HEK293 (cell line): ENCODE measurements around the gene KCNJ6.

Experiments
- BCL11A ChIP-seq: fragments of 450-650 bp; formaldehyde crosslinking; IDR thresholded peaks from 2 replicates; pipeline ENCODE4 v1.5.1; 2016; ENCODE audit warnings: low read depth, missing biosample characterization, missing genetic modification characterization
- GFI1B ChIP-seq: fragments of 450-650 bp; formaldehyde crosslinking; IDR thresholded peaks from 2 replicates; pipeline ENCODE4 v1.5.1; 2016; ENCODE audit warnings: missing biosample characterization, missing genetic modification characterization
- KLF8 ChIP-seq: fragments of 450-650 bp; formaldehyde crosslinking; IDR thresholded peaks from 2 replicates; pipeline ENCODE4 v1.5.1; 2016; ENCODE audit warnings: missing biosample characterization, missing genetic modification characterization
- RBAK ChIP-seq: fragments of 450-650 bp; formaldehyde crosslinking; IDR thresholded peaks from 2 replicates; pipeline ENCODE4 v1.5.1; 2016; ENCODE audit warnings: missing biosample characterization, missing genetic modification characterization
- SP2 ChIP-seq: fragments of 450-650 bp; formaldehyde crosslinking; IDR thresholded peaks from 2 replicates; pipeline ENCODE4 v1.5.1; 2016; ENCODE audit warnings: missing biosample characterization, missing genetic modification characterization
- ZNF514 ChIP-seq: fragments of 450-650 bp; formaldehyde crosslinking; IDR thresholded peaks from 2 replicates; pipeline ENCODE4 v1.5.1; 2016; ENCODE audit warnings: missing biosample characterization, missing genetic modification characterization
- ZNF610 ChIP-seq: fragments of 450-650 bp; formaldehyde crosslinking; IDR thresholded peaks from 2 replicates; pipeline ENCODE4 v1.5.1; 2016; ENCODE audit warnings: missing biosample characterization, missing genetic modification characterization, borderline replicate concordance
- ZNF654 ChIP-seq: fragments of 450-650 bp; formaldehyde crosslinking; IDR thresholded peaks from 2 replicates; pipeline ENCODE4 v1.5.1; 2016; ENCODE audit warnings: low read depth, missing biosample characterization, missing genetic modification characterization
- ZNF776 ChIP-seq: fragments of 450-650 bp; formaldehyde crosslinking; IDR thresholded peaks from 2 replicates; pipeline ENCODE4 v1.5.0; 2017; ENCODE audit warnings: missing biosample characterization, missing genetic modification characterization, borderline replicate concordance
- TF ChIP-seq, protein P1 (sequence below): fragments of 450-650 bp; formaldehyde crosslinking; IDR thresholded peaks from 2 replicates; pipeline ENCODE4 v1.5.1; 2016; ENCODE audit warnings: missing biosample characterization, missing genetic modification characterization
- TF ChIP-seq, protein P2 (sequence below): fragments of 450-650 bp; formaldehyde crosslinking; IDR thresholded peaks from 2 replicates; pipeline ENCODE4 v1.5.1; 2016; ENCODE audit warnings: missing biosample characterization, missing genetic modification characterization

DNA sequence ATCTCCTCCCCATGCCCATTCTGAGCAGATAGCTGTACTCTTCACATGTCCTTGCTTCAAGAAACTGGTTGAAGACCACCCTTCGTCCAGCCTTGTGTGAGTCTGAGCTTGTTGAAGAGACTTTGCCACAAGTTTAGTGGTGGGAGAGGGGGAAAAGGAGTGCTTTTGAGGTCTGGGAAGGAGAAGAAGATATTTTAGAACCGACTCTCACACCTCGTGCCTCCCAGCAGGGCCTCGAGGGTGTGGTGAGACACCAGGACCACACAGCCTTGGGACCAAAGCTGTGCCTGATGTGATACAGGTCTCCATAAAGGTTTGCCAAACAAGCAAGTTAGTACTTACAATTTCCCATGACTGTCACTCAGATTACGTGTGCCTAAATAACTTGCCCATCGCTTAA, 347.8 kb downstream of the KCNJ6 start:
- TF ChIP-seq BCL11A (tag by site-specific recombination) (no peak), SP2 (tag by site-specific recombination) (no peak), ZNF514 (tag by site-specific recombination) (no peak), ZNF654 (tag by site-specific recombination) (no peak), ZNF610 (tag by site-specific recombination) (no peak), ZNF776 (tag by site-specific recombination) (no peak), GFI1B (no peak), KLF8 (tag by site-specific recombination) (no peak), RBAK (no peak)
- TF ChIP-seq, protein P1, sequence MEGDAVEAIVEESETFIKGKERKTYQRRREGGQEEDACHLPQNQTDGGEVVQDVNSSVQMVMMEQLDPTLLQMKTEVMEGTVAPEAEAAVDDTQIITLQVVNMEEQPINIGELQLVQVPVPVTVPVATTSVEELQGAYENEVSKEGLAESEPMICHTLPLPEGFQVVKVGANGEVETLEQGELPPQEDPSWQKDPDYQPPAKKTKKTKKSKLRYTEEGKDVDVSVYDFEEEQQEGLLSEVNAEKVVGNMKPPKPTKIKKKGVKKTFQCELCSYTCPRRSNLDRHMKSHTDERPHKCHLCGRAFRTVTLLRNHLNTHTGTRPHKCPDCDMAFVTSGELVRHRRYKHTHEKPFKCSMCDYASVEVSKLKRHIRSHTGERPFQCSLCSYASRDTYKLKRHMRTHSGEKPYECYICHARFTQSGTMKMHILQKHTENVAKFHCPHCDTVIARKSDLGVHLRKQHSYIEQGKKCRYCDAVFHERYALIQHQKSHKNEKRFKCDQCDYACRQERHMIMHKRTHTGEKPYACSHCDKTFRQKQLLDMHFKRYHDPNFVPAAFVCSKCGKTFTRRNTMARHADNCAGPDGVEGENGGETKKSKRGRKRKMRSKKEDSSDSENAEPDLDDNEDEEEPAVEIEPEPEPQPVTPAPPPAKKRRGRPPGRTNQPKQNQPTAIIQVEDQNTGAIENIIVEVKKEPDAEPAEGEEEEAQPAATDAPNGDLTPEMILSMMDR, result no peak
- TF ChIP-seq, protein P2, sequence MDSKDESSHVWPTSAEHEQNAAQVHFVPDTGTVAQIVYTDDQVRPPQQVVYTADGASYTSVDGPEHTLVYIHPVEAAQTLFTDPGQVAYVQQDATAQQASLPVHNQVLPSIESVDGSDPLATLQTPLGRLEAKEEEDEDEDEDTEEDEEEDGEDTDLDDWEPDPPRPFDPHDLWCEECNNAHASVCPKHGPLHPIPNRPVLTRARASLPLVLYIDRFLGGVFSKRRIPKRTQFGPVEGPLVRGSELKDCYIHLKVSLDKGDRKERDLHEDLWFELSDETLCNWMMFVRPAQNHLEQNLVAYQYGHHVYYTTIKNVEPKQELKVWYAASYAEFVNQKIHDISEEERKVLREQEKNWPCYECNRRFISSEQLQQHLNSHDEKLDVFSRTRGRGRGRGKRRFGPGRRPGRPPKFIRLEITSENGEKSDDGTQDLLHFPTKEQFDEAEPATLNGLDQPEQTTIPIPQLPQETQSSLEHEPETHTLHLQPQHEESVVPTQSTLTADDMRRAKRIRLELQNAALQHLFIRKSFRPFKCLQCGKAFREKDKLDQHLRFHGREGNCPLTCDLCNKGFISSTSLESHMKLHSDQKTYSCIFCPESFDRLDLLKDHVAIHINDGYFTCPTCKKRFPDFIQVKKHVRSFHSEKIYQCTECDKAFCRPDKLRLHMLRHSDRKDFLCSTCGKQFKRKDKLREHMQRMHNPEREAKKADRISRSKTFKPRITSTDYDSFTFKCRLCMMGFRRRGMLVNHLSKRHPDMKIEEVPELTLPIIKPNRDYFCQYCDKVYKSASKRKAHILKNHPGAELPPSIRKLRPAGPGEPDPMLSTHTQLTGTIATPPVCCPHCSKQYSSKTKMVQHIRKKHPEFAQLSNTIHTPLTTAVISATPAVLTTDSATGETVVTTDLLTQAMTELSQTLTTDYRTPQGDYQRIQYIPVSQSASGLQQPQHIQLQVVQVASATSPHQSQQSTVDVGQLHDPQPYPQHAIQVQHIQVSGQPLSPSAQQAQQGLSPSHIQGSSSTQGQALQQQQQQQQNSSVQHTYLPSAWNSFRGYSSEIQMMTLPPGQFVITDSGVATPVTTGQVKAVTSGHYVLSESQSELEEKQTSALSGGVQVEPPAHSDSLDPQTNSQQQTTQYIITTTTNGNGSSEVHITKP, result no peak
